Left ventricle myocardium inferior (tissue), 1 donor: ENCODE data around the gene GON4L. TPM values are rescaled to one million over a fixed set of nuclear protein-coding genes. Genes with fewer than 3 reads are reported as not detected.

ENCODE experiments used
- DNase-seq: peaks from one replicate; pipeline ENCODE4 v3.0.0-alpha.2; 2020
- H3K27ac ChIP-seq: fragments of 200-600 bp; replicated peaks from 2 replicates; pipeline ENCODE4 v1.8.0; 2021
- H3K27me3 ChIP-seq: fragments of 200-600 bp; 2 replicates; pipeline ENCODE4 v1.8.0; 2021; ENCODE audit warnings: low read depth
- H3K36me3 ChIP-seq: fragments of 200-600 bp; 2 replicates; pipeline ENCODE4 v1.8.0; 2021
- H3K4me1 ChIP-seq: fragments of 200-600 bp; 2 replicates; pipeline ENCODE4 v1.8.0; 2021
- H3K4me3 ChIP-seq: fragments of 200-600 bp; 2 replicates; pipeline ENCODE4 v1.8.0; 2021; ENCODE audit warnings: mild to moderate bottlenecking, moderate library complexity
- H3K9me3 ChIP-seq: fragments of 200-600 bp; replicated peaks from 2 replicates; pipeline ENCODE4 v1.8.0; 2021
- intact Hi-C: fragments of 100-400 bp; cut with micrococcal nuclease; formaldehyde crosslinking; loops from one replicate; pipeline ENCODE4 v1.11.0; 2022
- total RNA-seq: library from RNA; stranded (reverse); fragmentation: NEBNext Ultra II Directional; extraction: Animal tissue kit (Norgen Biotek cat#: 25700); gene quantifications from one replicate; pipeline ENCODE4 v1.2.1, GENCODE V29; 2021
- TF ChIP-seq, protein P1 (sequence below): fragments of 200-600 bp; IDR thresholded peaks from 2 replicates; pipeline ENCODE4 v1.8.0; 2021; ENCODE audit warnings: antibody characterized with exemption, mild to moderate bottlenecking, borderline replicate concordance
- donor health status: DM: no; HTN: yes; CAD: no; lungs with severe emphysema.

The GON4L gene
- total RNA-seq, 1 donor from 2014 or later, result 24.1 TPM

DNA sequence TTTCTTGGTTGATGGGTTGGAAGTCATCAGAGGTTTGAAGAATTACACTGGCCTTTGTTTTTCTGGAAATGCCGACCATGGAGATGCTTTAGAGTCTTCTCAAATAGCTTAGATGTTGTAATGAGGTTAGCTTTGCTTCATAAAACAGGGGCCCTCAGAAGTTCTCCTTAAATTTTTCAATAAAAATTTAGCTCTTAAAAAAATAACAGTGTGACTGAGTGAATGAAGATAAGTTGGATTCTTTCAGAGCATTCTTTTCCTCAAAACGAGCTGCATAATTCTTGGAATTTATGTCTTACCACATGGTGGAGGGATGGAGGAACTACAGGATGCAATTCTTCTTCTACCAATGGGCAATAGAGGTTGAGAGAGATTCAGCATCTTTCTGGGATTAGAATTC, 25.8 kb upstream of the GON4L start:
- H3K4me1 ChIP-seq, result no peaks in the 10 kb centered on the region
- no peaks in the 10 kb centered on the region for H3K27me3 ChIP-seq
- H3K27ac ChIP-seq, result no peak overlapping the region
- H3K9me3 ChIP-seq, result no peaks in the 10 kb centered on the region
- H3K4me3 ChIP-seq, result no peak overlapping the region
- no peak for DNase-seq
- peaks cover 15% of the 10 kb centered on the region for H3K36me3 ChIP-seq
- intact Hi-C loops, result no loop called here
- TF ChIP-seq, protein P1, sequence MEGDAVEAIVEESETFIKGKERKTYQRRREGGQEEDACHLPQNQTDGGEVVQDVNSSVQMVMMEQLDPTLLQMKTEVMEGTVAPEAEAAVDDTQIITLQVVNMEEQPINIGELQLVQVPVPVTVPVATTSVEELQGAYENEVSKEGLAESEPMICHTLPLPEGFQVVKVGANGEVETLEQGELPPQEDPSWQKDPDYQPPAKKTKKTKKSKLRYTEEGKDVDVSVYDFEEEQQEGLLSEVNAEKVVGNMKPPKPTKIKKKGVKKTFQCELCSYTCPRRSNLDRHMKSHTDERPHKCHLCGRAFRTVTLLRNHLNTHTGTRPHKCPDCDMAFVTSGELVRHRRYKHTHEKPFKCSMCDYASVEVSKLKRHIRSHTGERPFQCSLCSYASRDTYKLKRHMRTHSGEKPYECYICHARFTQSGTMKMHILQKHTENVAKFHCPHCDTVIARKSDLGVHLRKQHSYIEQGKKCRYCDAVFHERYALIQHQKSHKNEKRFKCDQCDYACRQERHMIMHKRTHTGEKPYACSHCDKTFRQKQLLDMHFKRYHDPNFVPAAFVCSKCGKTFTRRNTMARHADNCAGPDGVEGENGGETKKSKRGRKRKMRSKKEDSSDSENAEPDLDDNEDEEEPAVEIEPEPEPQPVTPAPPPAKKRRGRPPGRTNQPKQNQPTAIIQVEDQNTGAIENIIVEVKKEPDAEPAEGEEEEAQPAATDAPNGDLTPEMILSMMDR, result no peak

GRCh38 chr1:155882235-155882634, 25.2 kb upstream of the GON4L start:
- Histone ChIP-seq H3K9me3 (no peaks in the 10 kb centered on the region), H3K4me1 (no peaks in the 10 kb centered on the region), H3K27me3 (no peaks in the 10 kb centered on the region), H3K27ac (no peak overlapping the region), H3K4me3 (no peak overlapping the region), H3K36me3 (peaks cover 15% of the 10 kb centered on the region)
- no peak for DNase-seq
- intact Hi-C loops, result no loop called here
- TF ChIP-seq, protein P1, result no peak

DNA sequence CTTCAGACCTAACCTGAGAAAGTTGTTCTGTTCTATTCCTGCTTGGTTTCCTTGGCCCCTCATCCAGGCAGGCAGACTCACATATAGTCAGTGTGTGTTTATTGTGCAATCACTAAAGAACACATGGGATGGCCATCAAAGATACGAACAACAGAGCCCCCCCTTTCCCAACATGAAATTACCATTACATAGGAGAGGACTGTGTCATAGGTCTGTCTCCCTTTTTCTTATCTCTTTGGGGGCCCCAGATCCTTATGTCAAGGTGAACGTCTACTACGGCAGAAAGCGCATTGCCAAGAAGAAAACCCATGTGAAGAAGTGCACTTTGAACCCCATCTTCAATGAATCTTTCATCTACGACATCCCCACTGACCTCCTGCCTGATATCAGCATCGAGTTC, 23.9 kb upstream of the GON4L start:
- Histone ChIP-seq H3K4me1 (no peaks in the 10 kb centered on the region), H3K4me3 (no peak overlapping the region), H3K27ac (no peak overlapping the region), H3K27me3 (no peaks in the 10 kb centered on the region), H3K9me3 (no peaks in the 10 kb centered on the region), H3K36me3 (peaks cover 15% of the 10 kb centered on the region)
- intact Hi-C loops, result no loop called here
- TF ChIP-seq, protein P1, result no peak
- DNase-seq, result no peak

GRCh38 chr1:155880251-155880650, 23.2 kb upstream of the GON4L start:
- Histone ChIP-seq H3K9me3 (no peaks in the 10 kb centered on the region), H3K27me3 (no peaks in the 10 kb centered on the region), H3K4me3 (no peak overlapping the region), H3K27ac (no peak overlapping the region), H3K4me1 (no peaks in the 10 kb centered on the region), H3K36me3 (peaks cover 15% of the 10 kb centered on the region)
- no peak for DNase-seq
- intact Hi-C loops, result no loop called here
- TF ChIP-seq, protein P1, result no peak

DNA sequence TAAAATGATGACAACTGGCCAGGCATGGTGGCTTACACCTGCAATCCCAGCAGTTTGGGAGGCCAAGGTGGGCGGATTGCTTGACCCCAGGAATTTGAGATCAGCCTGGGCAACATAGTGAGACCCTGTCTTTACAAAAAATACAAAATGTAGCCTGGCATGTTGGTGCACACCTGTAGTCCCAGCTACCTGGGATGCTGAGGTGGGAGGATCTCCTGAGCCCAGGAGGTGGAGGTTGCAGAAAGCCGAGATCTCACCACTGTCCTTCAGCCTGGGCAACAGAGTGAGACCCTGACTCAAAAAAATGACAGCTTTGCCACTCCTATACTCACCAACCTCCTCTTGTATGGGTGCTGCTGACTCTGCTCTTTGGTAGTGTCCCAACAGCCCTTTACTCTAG, 20.9 kb upstream of the GON4L start:
- no peaks in the 10 kb centered on the region for H3K4me1 ChIP-seq
- DNase-seq, result no peak
- peaks cover 15% of the 10 kb centered on the region for H3K36me3 ChIP-seq
- H3K27ac ChIP-seq, result no peak overlapping the region
- intact Hi-C loops, result no loop called here
- no peaks in the 10 kb centered on the region for H3K27me3 ChIP-seq
- H3K9me3 ChIP-seq, result no peaks in the 10 kb centered on the region
- H3K4me3 ChIP-seq, result no peak overlapping the region
- TF ChIP-seq, protein P1, result no peak

DNA sequence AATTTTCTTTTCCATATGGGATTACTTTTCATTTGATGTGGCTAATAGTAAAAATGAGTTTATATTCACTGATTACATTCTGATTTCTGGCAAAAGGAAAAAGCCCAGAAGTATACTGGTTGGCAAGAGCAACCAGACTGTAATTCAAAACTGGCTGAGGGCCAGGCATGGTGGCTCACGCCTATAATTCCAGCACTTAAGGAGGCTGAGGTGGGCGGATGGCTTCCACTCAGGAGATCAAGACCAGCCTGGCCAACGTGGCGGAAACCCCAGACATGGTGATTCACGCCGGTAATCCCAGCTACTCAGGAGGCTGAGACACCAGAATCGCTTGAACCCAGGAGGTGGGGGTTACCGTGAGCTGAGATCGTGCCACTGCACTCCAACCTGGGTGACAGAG, 16.8 kb upstream of the GON4L start:
- no peak overlapping the region for H3K27ac ChIP-seq
- no peaks in the 10 kb centered on the region for H3K36me3 ChIP-seq
- peaks cover 20% of the 10 kb centered on the region for H3K4me1 ChIP-seq
- no peaks in the 10 kb centered on the region for H3K9me3 ChIP-seq
- no peak for DNase-seq
- TF ChIP-seq, protein P1, result no peak
- no peaks in the 10 kb centered on the region for H3K27me3 ChIP-seq
- intact Hi-C loops, result no loop called here
- no peak overlapping the region for H3K4me3 ChIP-seq
